Measurements from ENCODE around the gene CAMTA1. TPM values are rescaled to one million over a fixed set of nuclear protein-coding genes. Genes with fewer than 3 reads are reported as not detected.

Gene CAMTA1
- total RNA-seq, 1 experiment from 2014 or later: 102 TPM

DNA sequence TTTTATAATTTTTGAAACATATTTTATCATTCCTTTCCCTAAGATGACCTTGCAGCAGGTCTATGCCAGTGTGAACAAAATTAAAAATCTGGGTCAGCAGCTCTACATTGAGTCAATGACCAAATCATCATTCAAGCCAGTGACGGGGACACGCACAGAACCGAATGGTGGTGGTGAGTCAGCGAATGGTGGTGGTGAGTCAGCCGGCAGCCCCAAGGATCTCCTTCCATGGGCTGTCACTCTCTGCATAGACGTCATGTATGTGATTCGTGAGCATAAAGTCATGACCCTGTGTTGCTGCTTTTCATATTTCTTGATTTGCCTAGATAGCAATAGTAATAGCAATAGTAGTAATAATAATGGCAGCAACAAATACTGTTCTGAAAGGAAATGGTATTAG, 1025.1 kb downstream of the CAMTA1 start:
- peak; percentile 60 for DNase-seq (ENCODE audit: low read depth)
- in situ Hi-C loops (cut with HindIII; ENCODE audit: low pct_unique_long_range_greater_than_20kb, low sequenced_read_pairs): no loop called here

DNA sequence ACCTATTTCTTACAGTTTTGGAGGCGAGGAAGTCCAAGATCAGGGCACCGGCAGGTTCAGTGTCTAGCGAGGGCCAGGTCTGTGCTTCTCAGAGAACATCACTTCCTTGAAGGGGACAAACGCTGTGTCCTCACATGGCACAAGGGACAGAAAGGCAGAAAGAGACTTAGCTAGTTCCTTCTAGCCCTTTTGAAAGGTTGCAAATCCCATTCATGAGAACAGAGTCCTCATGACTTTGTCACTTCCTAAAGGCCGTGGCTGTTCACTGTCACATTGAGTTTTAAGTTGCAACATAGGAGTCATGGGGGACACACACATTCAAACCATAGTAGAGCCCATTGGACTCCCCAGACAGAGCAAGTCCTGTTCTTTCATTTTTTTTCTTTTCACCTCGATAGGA, 1026.2 kb downstream of the CAMTA1 start:
- no peak for DNase-seq (ENCODE audit: low read depth)
- in situ Hi-C loops (cut with HindIII; ENCODE audit: low pct_unique_long_range_greater_than_20kb, low sequenced_read_pairs): no loop called here

DNA sequence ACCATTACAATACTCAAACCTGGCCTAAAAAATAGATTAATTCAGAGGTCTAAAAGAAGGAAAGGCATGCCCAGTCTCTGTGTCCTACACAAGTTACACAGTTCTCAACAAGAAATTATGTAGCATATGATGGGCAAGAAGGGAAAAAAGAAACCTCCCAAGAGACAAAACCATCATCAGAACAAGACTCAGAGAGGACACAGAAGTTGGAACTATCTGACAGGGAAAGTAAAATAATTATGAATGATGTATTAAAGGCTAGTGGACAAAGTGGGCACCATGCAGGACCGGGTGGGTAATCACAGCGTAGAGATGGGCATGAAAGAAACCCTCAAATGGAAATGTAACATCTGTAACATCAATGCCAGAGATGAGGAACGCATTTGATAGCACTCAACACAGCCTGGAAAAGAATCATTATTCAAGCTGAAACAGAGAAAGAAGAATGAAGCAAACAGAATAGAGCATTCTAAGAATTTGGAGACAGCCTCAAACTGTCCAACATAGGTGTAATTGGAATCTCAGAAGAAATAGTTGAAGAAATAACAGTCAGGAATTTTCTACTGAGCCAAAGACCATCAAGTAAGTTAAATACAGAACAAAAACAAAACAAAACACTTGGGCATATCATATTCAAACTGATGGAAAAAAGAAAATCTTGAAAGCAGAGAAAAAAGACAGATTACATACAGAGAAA, 1028.6 kb downstream of the CAMTA1 start:
- in situ Hi-C loops (cut with HindIII; ENCODE audit: low pct_unique_long_range_greater_than_20kb, low sequenced_read_pairs): no loop called here
- no peak for DNase-seq (ENCODE audit: low read depth)

Other genes starting within 250 kb of the CAMTA1 start
- gene NOL9, start 230.9 kb upstream of the CAMTA1 start, total RNA-seq (2014; rRNA removed; shearing (Covaris generic); ENCODE audit: low replicate concordance): 11.2 and 25.5 TPM in 2 replicates
- not detected in 2 replicates for gene TAS1R1, start 230.1 kb upstream of the CAMTA1 start, total RNA-seq (2014; rRNA removed; shearing (Covaris generic); ENCODE audit: low replicate concordance)
- 12.0 and 36.7 TPM in 2 replicates for gene ZBTB48, start 205.5 kb upstream of the CAMTA1 start, total RNA-seq (2014; rRNA removed; shearing (Covaris generic); ENCODE audit: low replicate concordance)
- 36.3 and 38.2 TPM in 2 replicates for gene KLHL21, start 182.6 kb upstream of the CAMTA1 start, total RNA-seq (2014; rRNA removed; shearing (Covaris generic); ENCODE audit: low replicate concordance)
- 11.0 and 12.6 TPM in 2 replicates for gene PHF13, start 171.7 kb upstream of the CAMTA1 start, total RNA-seq (2014; rRNA removed; shearing (Covaris generic); ENCODE audit: low replicate concordance)
- gene THAP3, start 160.6 kb upstream of the CAMTA1 start, total RNA-seq (2014; rRNA removed; shearing (Covaris generic); ENCODE audit: low replicate concordance): 32.9 and 44.6 TPM in 2 replicates
- 34.8 and 36.9 TPM in 2 replicates for gene DNAJC11, start 83.6 kb upstream of the CAMTA1 start, total RNA-seq (2014; rRNA removed; shearing (Covaris generic); ENCODE audit: low replicate concordance)

Data from Caki2 (cell line).